Endothelial cell of umbilical vein (primary cell): Measurements from ENCODE around the gene RPL15. TPM values are rescaled to one million over a fixed set of nuclear protein-coding genes. Genes with fewer than 3 reads are reported as not detected.

Experiments used
- BruUV-seq: library from RNA; stranded (reverse); fragments of 400-500 nt; replicated peaks from 2 replicates; lab custom pipeline; 2021; lab: Mats Ljungman, UMichigan
- CTCF ChIA-PET: fragments of 300-600, 350-600 bp; sonication (Branson Sonifier 250); formaldehyde crosslinking; loops from one replicate; lab custom pipeline; 2021; ENCODE audit warnings: antibody characterized with exemption, inconsistent platforms; lab: Charles Lee
- POLR2A ChIA-PET: fragments of 300-600, 350-600 bp; sonication (Branson Sonifier 250); formaldehyde crosslinking; loops from one replicate; lab custom pipeline; 2021; ENCODE audit warnings: antibody characterized with exemption, inconsistent platforms; lab: Charles Lee
- DNase-seq: peaks from one replicate; pipeline ENCODE4 v3.0.0-alpha.2; 2011; ENCODE audit warnings: low read depth, low spot score
- FAIRE-seq: peaks from 2 replicates; lab custom pipeline; 2011; peaks lifted over from hg19 to GRCh38; lab: Jason Lieb, UNC
- H2AFZ ChIP-seq: 2 replicates; pipeline ENCODE4 v1.6.0; 2012; ENCODE audit warnings: low read depth, low read length, control low read depth, inconsistent platforms
- H3K27ac ChIP-seq: 2 replicates; pipeline ENCODE4 v1.5.1; 2011; ENCODE audit warnings: low read depth, mild to moderate bottlenecking, control low read depth, low read length, moderate library complexity; ENCODE audit not compliant: insufficient read depth
- H3K27me3 ChIP-seq, 2 experiments: 2 replicates each; pipeline versions ENCODE4 v1.6.0 to v1.6.1; 2011; ENCODE audit warnings: low read length in 2 of 2, mixed read lengths in 1 of 2; ENCODE audit not compliant: control insufficient read depth in 2 of 2, insufficient read depth in 2 of 2
- H3K36me3 ChIP-seq, 2 experiments: 2 replicates in 1 of 2; 3 replicates in 1 of 2; pipeline ENCODE4 v1.5.1; 2011; ENCODE audit warnings: low read length in 2 of 2, mild to moderate bottlenecking in 1 of 2, moderate library complexity in 1 of 2; ENCODE audit not compliant: control insufficient read depth in 2 of 2, insufficient read depth in 2 of 2; ENCODE audit errors: extremely low read depth in 1 of 2
- H3K4me1 ChIP-seq: 3 replicates; pipeline ENCODE4 v1.5.1; 2011; ENCODE audit warnings: mild to moderate bottlenecking, low read length; ENCODE audit not compliant: control insufficient read depth, insufficient read depth; ENCODE audit errors: extremely low read depth
- H3K4me2 ChIP-seq: 2 replicates; pipeline ENCODE4 v1.6.1; 2011; ENCODE audit warnings: low read length, control low read depth, mixed read lengths; ENCODE audit not compliant: insufficient read depth
- H3K4me3 ChIP-seq, 3 experiments: fragments of 200-600 bp in 1 of 3; sonication (generic), shearing (Covaris generic) in 1 of 3; replicated peaks in 1 of 3; 2 replicates each; pipeline ENCODE4 v1.5.1; 2011 to 2016; ENCODE audit warnings: control low read depth in 3 of 3, low read length in 3 of 3, mild to moderate bottlenecking in 2 of 3, inconsistent platforms in 1 of 3, low read depth in 1 of 3, moderate library complexity in 1 of 3; ENCODE audit not compliant: insufficient read depth in 1 of 3
- H3K79me2 ChIP-seq: 2 replicates; pipeline ENCODE4 v1.6.0; 2012; ENCODE audit warnings: low read length, inconsistent platforms; ENCODE audit not compliant: control insufficient read depth, insufficient read depth
- H3K9ac ChIP-seq: replicated peaks from 2 replicates; pipeline ENCODE3; 2011; ENCODE audit warnings: low read length, control low read depth; ENCODE audit not compliant: insufficient read depth; ENCODE audit errors: extremely low read depth
- H3K9me1 ChIP-seq: replicated peaks from 3 replicates; pipeline ENCODE4 v1.6.0; 2011; ENCODE audit warnings: mild to moderate bottlenecking, low read length; ENCODE audit not compliant: control insufficient read depth, insufficient read depth; ENCODE audit errors: extremely low read depth
- H3K9me3 ChIP-seq: replicated peaks from 2 replicates; pipeline ENCODE4 v1.5.1; 2012; ENCODE audit warnings: low read length, inconsistent platforms; ENCODE audit not compliant: control insufficient read depth, insufficient read depth
- H4K20me1 ChIP-seq: replicated peaks from 2 replicates; pipeline ENCODE3; 2011; ENCODE audit warnings: mild to moderate bottlenecking, low read length; ENCODE audit not compliant: control insufficient read depth, insufficient read depth; ENCODE audit errors: extremely low read depth
- CTCF ChIP-seq, 2 donors: IDR thresholded peaks; 1 replicate in 1 of 2; 2 replicates in 1 of 2; pipeline ENCODE4 v1.5.1; 2011; ENCODE audit warnings: low read length in 2 of 2, mild to moderate bottlenecking in 2 of 2, moderate library complexity in 2 of 2, control low read depth in 1 of 2, inconsistent platforms in 1 of 2, low read depth in 1 of 2; ENCODE audit not compliant: insufficient read depth in 1 of 2; ENCODE audit errors: extremely low read depth in 1 of 2
- EZH2 ChIP-seq: IDR thresholded peaks from 2 replicates; pipeline ENCODE4 v1.6.1; 2012; ENCODE audit warnings: borderline replicate concordance, low read depth, mild to moderate bottlenecking, moderate library complexity, low read length, inconsistent platforms; ENCODE audit not compliant: severe bottlenecking
- FOS ChIP-seq: IDR thresholded peaks from 2 replicates; pipeline ENCODE4 v1.6.1; 2011; ENCODE audit warnings: mild to moderate bottlenecking, low read length, moderate library complexity, borderline replicate concordance; ENCODE audit not compliant: insufficient read depth
- GATA2 ChIP-seq: IDR thresholded peaks from 2 replicates; pipeline ENCODE4 v1.7.0; 2011; ENCODE audit warnings: low read depth, mild to moderate bottlenecking, moderate library complexity, mixed read lengths, low read length; ENCODE audit not compliant: insufficient read length, insufficient read depth
- JUN ChIP-seq: IDR thresholded peaks from 2 replicates; pipeline ENCODE4 v1.6.1; 2011; ENCODE audit warnings: borderline replicate concordance, low read depth; ENCODE audit not compliant: insufficient read length, insufficient read depth
- MAX ChIP-seq: IDR thresholded peaks from 2 replicates; pipeline ENCODE4 v1.6.1; 2011; ENCODE audit not compliant: insufficient read depth, insufficient read length
- MYC ChIP-seq: IDR thresholded peaks from one replicate; pipeline ENCODE4 v1.6.1; 2011; ENCODE audit warnings: mild to moderate bottlenecking, low read depth, low read length
- POLR2A ChIP-seq: IDR thresholded peaks from 2 replicates; pipeline ENCODE4 v1.6.1; 2012; ENCODE audit warnings: low read depth, mild to moderate bottlenecking, control low read depth, low read length
- POLR2AphosphoS5 ChIP-seq: IDR thresholded peaks from 2 replicates; pipeline ENCODE4 v1.6.1; 2012; ENCODE audit warnings: low read depth, mild to moderate bottlenecking, control low read depth, low read length, moderate library complexity; ENCODE audit not compliant: insufficient read depth
- dilution Hi-C: fragments of 300-500 bp; cut with MboI; formaldehyde crosslinking; loops from one replicate; pipeline ENCODE4 v1.15.0; 2019; ENCODE audit warnings: low sequenced_read_pairs; ENCODE audit not compliant: extremely low pct_ligation_motif_present
- intact Hi-C: fragments of 100-400 bp; cut with micrococcal nuclease; formaldehyde crosslinking; loops from one replicate; pipeline ENCODE4 v1.10.0; 2022
- polyA plus RNA-seq, 4 experiments: library from polyadenylated mRNA; depleted of rRNA in 3 of 4; stranded (reverse) in 3 of 4; unstranded in 1 of 4; fragments of >200 nt; gene quantifications; 2 replicates each; pipeline versions ENCODE4 v1.2.1 to v1.2.3, GENCODE V29; 2011 to 2012; ENCODE audit warnings: missing spikeins in 1 of 4
- total RNA-seq: library from RNA; stranded (reverse); gene quantifications from 2 replicates; pipeline ENCODE4 v1.2.3, GENCODE V29; 2021

The RPL15 gene
- total and polyA plus RNA-seq, 2 donors (not counting 3 experiments of a cell fraction or from before 2014, with no cell fraction given) = 1,901 to 5,777 TPM

- Histone ChIP-seq H3K79me2 (no peaks in the 10 kb centered on the region), H2AFZ (no peak overlapping the region), H3K4me1 (no peaks in the 10 kb centered on the region), H3K9me3 (no peaks in the 10 kb centered on the region), H3K27ac (no peak overlapping the region), H3K27me3 (no peaks in the 10 kb centered on the region), H4K20me1 (no peaks in the 10 kb centered on the region), H3K9me1 (no peaks in the 10 kb centered on the region), H3K4me2 (no peak overlapping the region), H3K36me3 (peaks cover 0 to 2% of the 10 kb centered on the region in 2 experiments), H3K9ac (no peak overlapping the region), H3K4me3 (no peak overlapping the region)
- dilution Hi-C loops (no loop called here), intact Hi-C loops (no loop called here)
- ChIA-PET CTCF (interaction anchor here (1.2 kb wide), 1 partner anchor 16 kb away, joined by 4 read pairs; no protein-coding TSS in a partner anchor), POLR2A (interaction anchor here (1.1 kb wide), 1 partner anchor 12 kb away, joined by 3 read pairs; the partner anchor contains the start of genes NKIRAS1 and RPL15)
- TF ChIP-seq POLR2AphosphoS5 (no peak), CTCF (IDR thresholded peaks at IDR 0.05; ENCODE audit: extremely low read depth in 1 of 2, insufficient read depth in 1 of 2, low read depth in 1 of 2, low read length in 2 of 2) (no peak), MAX (no peak), JUN (no peak), MYC (no peak), GATA2 (no peak), EZH2 (no peak), POLR2A (no peak), FOS (no peak)
- no peak for FAIRE-seq
- BruUV-seq = no TSS peak
- no peak for DNase-seq
These were observed 12.4 kb upstream of the RPL15 start for GRCh38 chr3:23904545-23904944.
